Right atrium auricular region (tissue), 2 donors: ENCODE results near the gene LEAP2. TPM values are rescaled to one million over a fixed set of nuclear protein-coding genes. Genes with fewer than 3 reads are reported as not detected.

ENCODE experiments used
- DNase-seq: peaks from one replicate; pipeline ENCODE4 v3.0.0-alpha.2; 2019; ENCODE audit warnings: low spot score
- H3K27ac ChIP-seq, 2 donors: fragments of 200-600 bp; sonication (generic); 1 replicate in 1 of 2; 2 replicates in 1 of 2; pipeline ENCODE4 v1.5.1; 2016 to 2019
- H3K27me3 ChIP-seq, 2 donors: fragments of 200-600 bp; sonication (generic); one replicate each; pipeline versions ENCODE4 v1.5.1 to v1.6.0; 2017 to 2019
- H3K36me3 ChIP-seq: fragments of 200-600 bp; sonication (generic); one replicate; pipeline ENCODE4 v1.5.1; 2016
- H3K4me1 ChIP-seq, 2 donors: fragments of 200-600 bp; sonication (generic); one replicate each; pipeline versions ENCODE4 v1.5.1 to v1.6.0; 2017 to 2019
- H3K4me3 ChIP-seq, 2 donors: fragments of 200-600 bp; sonication (generic); 1 replicate in 1 of 2; 2 replicates in 1 of 2; pipeline ENCODE4 v1.5.1; 2017 to 2019; ENCODE audit warnings: mild to moderate bottlenecking in 1 of 2, moderate library complexity in 1 of 2
- H3K9me3 ChIP-seq, 2 donors: fragments of 200-600 bp; sonication (generic); one replicate each; pipeline ENCODE4 v1.5.1; 2019
- total RNA-seq, 2 donors: library from RNA; depleted of rRNA; stranded (reverse); fragments of >200 nt; gene quantifications; one replicate each; pipeline ENCODE4 v1.1.0, GENCODE V29; 2016
- TF ChIP-seq, protein P1 (sequence below), 2 donors: fragments of 200-600 bp; sonication (generic); IDR thresholded peaks; one replicate each; pipeline ENCODE4 v1.5.1; 2019; ENCODE audit warnings: antibody characterized with exemption in 2 of 2

The LEAP2 gene
- total RNA-seq, 2 donors from 2014 or later, result 1.1 TPM; not detected in 1

DNA sequence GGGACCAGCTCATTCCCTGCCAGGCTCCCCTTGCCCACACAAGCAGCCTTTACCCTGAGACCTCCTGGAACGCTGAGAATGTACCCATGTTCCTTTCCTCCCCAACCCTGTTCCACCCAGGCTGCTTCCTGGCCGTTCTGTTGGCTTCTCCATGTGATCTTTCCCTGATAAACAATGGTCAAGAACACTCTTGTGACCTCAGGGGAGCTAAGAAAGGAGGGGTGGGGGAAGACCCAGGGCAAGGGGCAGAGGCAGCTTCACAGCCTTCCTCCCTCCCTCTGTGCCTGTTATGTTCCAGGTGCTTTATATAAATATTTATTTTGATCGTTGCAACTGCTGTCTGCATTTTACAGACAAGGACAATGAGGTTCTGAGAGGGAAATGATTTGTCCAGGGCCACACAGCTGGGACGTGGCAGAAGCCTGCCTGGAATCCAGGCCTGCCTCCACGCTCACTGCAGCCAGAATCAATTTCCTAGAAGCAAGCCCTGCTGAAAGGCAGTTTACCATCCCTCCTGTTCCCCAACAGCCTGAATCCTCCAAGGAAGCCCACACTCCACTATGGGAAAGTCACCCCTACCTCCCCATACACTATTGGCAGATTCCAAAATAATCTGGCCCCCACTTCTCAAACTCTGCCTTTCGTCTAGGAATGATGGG, 46.9 kb upstream of the LEAP2 start:
- Histone ChIP-seq H3K27ac (no peak overlapping the region), H3K4me3 (no peak overlapping the region), H3K4me1 (peaks cover 0 to 42% of the 10 kb centered on the region in 2 donors), H3K9me3 (no peaks in the 10 kb centered on the region), H3K36me3 (no peaks in the 10 kb centered on the region), H3K27me3 (no peaks in the 10 kb centered on the region)
- TF ChIP-seq, protein P1, sequence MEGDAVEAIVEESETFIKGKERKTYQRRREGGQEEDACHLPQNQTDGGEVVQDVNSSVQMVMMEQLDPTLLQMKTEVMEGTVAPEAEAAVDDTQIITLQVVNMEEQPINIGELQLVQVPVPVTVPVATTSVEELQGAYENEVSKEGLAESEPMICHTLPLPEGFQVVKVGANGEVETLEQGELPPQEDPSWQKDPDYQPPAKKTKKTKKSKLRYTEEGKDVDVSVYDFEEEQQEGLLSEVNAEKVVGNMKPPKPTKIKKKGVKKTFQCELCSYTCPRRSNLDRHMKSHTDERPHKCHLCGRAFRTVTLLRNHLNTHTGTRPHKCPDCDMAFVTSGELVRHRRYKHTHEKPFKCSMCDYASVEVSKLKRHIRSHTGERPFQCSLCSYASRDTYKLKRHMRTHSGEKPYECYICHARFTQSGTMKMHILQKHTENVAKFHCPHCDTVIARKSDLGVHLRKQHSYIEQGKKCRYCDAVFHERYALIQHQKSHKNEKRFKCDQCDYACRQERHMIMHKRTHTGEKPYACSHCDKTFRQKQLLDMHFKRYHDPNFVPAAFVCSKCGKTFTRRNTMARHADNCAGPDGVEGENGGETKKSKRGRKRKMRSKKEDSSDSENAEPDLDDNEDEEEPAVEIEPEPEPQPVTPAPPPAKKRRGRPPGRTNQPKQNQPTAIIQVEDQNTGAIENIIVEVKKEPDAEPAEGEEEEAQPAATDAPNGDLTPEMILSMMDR (IDR thresholded peaks at IDR 0.05), result no peak
- no peak for DNase-seq

DNA sequence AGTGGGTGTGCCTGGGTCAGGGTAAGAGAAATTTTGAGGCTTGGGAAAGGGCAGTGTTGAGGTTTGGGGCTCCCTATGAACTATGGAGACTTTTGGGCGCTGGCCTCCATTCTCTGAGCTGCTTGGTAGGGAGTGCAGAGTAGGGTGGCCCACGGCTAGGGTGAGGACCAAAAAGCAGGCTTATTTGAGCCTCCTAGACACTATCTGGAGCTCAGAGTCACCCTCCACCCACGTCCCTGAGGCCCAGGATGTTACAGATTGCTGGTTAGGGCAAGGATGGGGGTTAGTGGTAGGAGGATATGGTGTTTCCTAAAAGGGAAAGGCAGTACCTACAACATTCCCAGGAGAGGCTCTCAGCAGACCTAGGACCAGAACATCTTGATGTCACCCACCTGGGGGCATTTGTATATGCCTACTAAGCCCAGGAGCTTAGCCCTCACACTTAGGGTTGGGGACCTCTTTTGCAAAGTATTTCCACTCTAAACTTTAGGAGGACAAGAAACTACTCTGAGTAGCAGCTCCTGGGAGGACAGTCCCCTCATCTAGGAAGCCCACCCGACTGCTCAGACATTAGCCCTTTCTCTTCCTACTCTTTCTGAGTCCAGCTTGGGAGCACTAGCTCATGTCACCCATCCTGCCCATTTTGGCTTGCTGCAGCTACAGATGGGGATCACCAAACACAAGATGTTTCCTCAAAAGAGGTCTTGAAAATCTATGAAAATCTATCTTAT, 45.4 kb upstream of the LEAP2 start:
- Histone ChIP-seq H3K27me3 (no peaks in the 10 kb centered on the region), H3K4me3 (no peak overlapping the region), H3K4me1 (peaks cover 0 to 36% of the 10 kb centered on the region in 2 donors), H3K27ac (no peak overlapping the region), H3K36me3 (no peaks in the 10 kb centered on the region), H3K9me3 (no peaks in the 10 kb centered on the region)
- TF ChIP-seq, protein P1 (IDR thresholded peaks at IDR 0.05), result no peak
- DNase-seq, result peak; percentile 50

DNA sequence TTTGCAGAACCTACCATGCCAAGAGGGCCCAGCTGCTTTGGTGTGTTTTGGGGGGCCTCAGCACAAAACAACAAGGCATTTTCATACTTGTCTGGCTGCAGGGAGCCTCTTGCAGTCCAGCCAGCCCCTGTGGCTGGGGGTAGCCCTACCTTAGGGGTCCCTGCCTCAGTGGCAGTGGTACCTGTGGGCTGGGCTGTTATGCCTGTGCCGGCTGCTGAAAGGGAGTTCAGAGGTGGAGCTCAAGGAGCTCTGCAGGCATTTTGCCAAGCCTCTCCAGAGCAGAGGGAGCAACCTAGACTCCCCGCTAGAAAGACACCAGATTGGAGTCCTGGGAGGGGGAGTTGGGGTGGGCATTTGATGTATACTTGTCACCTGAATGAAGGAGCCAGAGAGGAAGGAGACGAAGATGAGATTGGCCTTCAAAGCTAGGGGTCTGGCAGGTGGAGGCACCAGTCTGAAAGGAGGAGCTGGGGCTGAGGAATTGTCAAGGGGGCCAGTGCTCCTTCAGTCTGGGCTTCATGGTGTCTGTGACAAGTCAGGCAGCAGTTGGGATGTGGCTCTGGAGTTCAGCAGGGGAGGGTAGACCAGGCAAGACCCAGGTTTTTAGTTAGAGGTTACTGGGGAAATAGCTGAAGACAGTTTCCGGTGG, 44.5 kb upstream of the LEAP2 start:
- Histone ChIP-seq H3K9me3 (no peaks in the 10 kb centered on the region), H3K4me3 (peak overlapping the region in 1 of 2 donors; percentile 74), H3K27me3 (no peaks in the 10 kb centered on the region)

DNA sequence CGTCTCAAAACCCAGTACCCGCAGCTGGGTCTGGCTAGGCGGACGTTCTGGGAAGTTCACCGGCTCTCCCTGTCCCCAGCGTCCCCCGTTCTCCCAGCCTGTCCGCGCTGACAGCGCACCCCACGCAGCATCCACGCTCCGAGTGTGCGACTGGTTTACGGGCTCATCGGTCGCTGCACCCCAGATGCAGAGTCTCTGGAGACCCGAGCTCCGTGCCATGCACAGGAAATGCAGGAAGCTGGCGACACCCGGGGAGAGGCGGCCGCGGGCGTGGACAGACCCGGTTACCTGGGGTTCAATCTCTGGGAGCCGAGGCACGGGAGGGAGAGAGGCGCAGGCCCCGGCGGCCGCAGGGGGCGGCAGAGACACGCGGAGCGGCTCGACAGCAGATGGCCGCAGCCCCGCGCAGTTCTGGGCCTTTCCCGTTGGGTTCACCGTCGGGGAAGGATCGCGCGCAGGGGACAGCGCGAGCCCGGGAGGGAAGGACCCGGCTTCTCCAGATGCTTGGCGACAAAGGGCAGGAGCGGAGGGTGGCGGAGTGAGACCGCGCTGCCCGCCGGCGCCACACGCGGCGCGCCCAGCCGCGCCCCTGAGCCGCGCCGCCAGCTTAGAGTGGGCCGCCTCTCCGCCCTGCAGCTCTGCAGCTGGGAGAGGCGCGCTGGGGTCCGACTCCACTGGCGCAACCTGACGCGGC, 43.6 kb upstream of the LEAP2 start:
- peak overlapping the region; percentile 65 to 72 for H3K27ac ChIP-seq
- no peaks in the 10 kb centered on the region for H3K9me3 ChIP-seq
- no peak for DNase-seq
- peak overlapping the region; percentile 62 to 74 for H3K4me3 ChIP-seq
- TF ChIP-seq, protein P1 (IDR thresholded peaks at IDR 0.05), result peak; percentile 85 to 93
- H3K27me3 ChIP-seq, result no peaks in the 10 kb centered on the region
- peaks cover 0 to 31% of the 10 kb centered on the region in 2 donors for H3K4me1 ChIP-seq
- no peaks in the 10 kb centered on the region for H3K36me3 ChIP-seq

More for the DNA sequence above, 44.5 kb upstream of the LEAP2 start:
- Histone ChIP-seq H3K36me3 (no peaks in the 10 kb centered on the region), H3K27ac (no peak overlapping the region), H3K4me1 (peaks cover 0 to 31% of the 10 kb centered on the region in 2 donors)
- DNase-seq, result no peak
- TF ChIP-seq, protein P1 (IDR thresholded peaks at IDR 0.05), result no peak

DNA sequence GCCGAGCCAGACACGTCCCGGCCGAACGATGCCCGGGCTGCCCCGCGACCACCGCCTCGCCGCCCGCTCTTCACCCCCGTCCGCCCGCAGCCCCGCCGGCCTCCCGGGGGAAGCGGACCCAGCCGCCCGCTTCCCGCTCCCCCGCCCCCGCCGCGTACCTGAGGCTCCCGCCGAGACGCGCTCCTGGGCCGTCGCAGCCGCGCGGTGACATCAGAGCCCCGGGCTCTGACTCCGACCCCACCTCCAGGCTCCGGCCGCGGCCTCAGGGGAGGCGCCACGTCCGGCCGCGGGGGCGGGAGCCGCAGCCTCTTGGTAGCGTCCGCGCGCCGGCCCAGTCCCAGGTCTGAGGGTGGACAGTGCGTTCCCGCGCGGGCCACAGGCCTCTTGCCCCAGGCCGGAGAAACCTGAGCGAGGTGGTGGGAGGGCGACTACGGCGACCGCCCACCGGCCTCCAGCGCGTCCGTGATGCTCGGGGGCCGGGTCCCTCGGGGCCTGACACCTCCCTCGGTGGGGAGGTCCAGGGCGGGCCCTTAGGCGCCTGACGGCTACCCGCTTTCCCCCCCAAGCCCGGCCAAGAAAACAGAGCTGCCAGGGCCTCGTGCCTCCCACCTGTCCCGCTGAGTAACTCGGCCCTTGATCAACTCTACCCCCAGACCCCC, 42.9 kb upstream of the LEAP2 start, which contains the start of gene SHROOM1:
TSS of gene SHROOM1 (minus strand) at position 212 of the 659 bp plus-strand sequence. CDS start 4,507 bp downstream, outside the sequence.
- no peak for DNase-seq
- Histone ChIP-seq H3K27ac (peak within 1 kb of the TSS; percentile 65 to 72), H3K4me1 (peaks cover 0 to 31% of the 10 kb centered on the region in 2 donors), H3K27me3 (no peaks in the 10 kb centered on the region), H3K4me3 (peak within 1 kb of the TSS; percentile 62 to 74), H3K9me3 (no peaks in the 10 kb centered on the region), H3K36me3 (no peaks in the 10 kb centered on the region)
- TF ChIP-seq, protein P1 (IDR thresholded peaks at IDR 0.05), result no peak
